Measurements from ENCODE around the gene PNMA8B. TPM values are rescaled to one million over a fixed set of nuclear protein-coding genes. Genes with fewer than 3 reads are reported as not detected.
"Not testable (repeated sequence)": the region's sequence is repeated elsewhere in the genome, so short reads cannot be mapped to it uniquely, and the experiment has no call there.

The PNMA8B gene, protein sequence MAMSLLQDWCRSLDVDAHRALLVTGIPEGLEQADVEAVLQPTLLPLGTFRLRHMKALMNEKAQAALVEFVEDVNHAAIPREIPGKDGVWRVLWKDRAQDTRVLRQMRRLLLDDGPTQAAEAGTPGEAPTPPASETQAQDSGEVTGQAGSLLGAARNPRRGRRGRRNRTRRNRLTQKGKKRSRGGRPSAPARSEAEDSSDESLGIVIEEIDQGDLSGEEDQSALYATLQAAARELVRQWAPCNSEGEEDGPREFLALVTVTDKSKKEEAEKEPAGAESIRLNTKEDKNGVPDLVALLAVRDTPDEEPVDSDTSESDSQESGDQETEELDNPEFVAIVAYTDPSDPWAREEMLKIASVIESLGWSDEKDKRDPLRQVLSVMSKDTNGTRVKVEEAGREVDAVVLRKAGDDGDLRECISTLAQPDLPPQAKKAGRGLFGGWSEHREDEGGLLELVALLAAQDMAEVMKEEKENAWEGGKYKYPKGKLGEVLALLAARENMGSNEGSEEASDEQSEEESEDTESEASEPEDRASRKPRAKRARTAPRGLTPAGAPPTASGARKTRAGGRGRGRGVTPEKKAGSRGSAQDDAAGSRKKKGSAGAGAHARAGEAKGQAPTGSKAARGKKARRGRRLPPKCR
- 1 to 10 TPM; 1.5 to 2.5 TPM for total RNA-seq
- long read RNA-seq, full-length matches to known transcripts: 1 of 1 reads
- long read RNA-seq, partial matches to known transcripts: 0 of 1 reads
- long read RNA-seq, other reads (novel, unspliced or antisense): 0 of 1 reads

DNA sequence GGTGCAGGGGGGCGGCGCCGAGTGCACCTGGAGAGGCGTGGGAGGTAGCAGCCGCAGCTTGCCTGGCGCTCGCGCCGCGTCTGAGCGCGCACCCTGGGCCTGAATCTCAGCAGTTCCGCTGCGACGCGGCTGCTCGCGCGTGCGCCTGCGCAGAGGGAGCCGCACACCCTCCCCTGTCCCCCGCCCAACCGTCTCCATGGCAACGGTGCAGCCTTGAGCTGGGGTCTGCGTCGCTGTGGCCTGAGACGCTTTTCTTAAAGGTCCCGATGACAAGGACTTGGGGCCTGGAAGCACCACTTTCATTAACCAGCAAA lies at the start of gene PNMA8B:
PNMA8B (minus strand) TSS at position 82 of the 314 bp plus-strand sequence. CDS start 402 bp downstream, outside the sequence.
- ATAC-seq (peak; percentile 59 to 74), DNase-seq (peak; percentile 74)
- intact Hi-C loops (cut with DNase I): no loop called here

DNA sequence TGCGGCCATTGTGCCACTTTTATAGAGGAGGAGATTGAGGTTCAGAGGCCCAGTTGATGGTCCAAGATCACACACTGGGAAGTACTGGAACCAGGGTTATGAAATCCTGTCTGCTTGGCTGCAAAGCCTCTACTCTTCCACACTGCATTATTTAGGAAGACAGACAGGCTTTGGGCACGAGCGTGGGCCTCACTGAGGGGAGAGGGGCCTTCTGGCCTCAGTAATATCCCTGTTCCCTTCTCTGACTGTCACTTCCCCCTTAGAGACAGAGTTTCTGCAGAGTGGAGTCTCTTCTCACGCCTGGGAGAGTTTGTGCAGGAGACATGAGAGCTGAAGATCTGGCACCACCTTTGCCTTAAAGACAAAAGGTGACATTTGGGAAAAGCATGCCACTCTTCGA lies 49.0 kb upstream of the PNMA8B start:
- no peak for DNase-seq
- intact Hi-C loops (cut with DNase I): no loop called here

DNA sequence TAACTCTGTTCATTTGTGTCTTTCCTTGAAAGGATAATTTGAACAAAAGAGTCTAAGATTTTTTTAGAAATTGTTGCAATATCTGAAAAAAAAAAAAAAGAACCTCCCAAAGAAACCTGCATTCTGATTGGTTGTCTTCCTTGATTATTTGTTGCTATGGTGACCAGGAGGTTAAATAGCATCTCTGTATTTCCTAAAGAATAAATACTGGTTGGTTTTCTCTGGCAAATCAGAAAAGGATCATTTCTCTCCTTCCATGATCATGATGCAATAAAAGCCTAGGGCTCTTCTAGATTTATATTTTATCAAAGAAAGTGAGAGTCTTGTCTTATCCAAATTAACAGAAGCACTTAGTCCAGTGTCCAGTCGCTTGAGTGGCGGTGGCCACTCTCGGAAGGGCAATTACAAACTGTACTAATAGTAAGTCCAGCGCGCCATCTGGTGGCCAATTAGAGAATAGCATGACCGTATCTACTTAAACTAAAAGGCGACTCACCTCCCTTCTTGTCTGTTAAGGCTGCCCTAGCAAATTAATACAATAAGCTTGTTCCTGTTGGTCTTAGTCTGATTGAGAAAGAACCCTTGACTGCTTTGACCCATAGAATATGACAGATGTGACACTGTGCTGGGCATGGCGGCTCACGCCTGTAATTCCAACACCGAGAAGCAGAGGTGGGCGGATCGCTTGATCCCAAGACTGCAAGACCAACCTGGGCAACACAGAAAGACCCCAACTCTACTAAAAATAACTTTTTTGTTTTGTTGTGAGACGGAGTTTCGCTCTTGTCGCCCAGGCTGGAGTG lies 47.0 kb upstream of the PNMA8B start:
- DNase-seq (peak; percentile 94), ATAC-seq (peak; percentile 85 to 91)
- intact Hi-C loops (cut with DNase I): no loop called here

More for the DNA sequence above, 49.0 kb upstream of the PNMA8B start:
- ATAC-seq: no peak

DNA sequence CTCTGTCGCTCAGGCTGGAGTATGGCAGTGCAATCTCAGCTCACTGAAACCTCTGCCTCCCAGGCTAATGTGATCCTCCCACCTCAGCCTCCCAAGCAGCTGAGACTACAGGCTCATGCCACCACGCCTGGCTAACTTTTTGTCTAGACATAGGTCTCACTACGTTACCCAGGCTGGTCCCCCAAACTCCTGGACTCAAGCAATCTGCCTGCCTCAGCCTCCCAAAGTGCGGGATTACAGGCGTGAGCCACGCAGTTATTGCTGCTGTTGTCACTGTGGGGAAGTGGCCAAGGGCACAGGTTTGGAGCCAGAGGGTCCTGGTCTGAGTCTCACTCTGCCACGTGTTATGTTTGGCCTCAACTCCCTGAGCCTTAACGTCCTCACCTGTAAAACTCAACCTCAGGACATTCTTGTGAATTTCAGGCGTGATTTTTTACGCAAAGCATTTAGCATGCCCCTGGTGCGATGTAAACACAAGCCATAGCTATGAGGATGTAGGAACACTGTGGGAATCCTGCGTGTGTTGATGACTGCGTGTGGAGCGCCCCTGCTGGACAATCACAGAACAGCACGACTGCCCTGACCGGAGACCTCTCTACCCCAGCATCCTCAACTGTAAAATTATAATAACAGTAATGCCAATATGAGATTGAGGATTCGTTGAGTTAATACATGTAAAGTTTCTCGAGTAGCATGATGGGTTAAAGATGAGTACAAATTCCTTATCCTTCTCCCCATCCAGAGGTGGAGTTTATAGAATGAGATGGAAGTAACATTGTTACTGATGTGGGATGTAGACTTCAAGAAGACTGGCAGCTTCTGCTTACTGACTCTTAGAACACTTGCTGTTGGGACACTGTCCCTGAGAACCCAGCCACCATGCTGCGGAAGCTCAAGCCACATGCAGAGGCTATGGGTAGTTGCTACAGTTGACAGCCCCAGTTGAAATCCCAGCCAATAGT lies 41.8 kb upstream of the PNMA8B start:
- peak; percentile 59 for DNase-seq
- intact Hi-C loops (cut with DNase I): no loop called here
- ATAC-seq: peak in 1 of 2 donors; percentile 76

DNA sequence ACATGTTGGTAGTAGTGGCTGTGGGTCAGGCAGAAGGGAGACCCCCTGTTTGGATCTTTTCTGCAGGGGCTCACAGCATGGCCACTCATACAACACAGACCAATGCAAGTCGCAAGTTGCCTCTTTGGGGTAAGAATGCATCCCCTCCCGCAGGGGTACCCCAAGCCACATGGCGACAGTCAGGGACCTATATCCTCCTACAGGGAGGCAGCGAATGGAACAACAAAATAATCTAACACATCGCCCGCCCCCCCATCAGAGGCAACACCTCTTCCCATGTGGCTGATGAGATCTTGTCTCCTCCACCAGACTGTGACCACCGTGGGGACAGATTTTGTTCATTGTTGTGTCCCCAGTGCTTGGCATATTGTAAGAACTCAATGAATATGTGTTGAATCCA lies 40.7 kb upstream of the PNMA8B start:
- intact Hi-C loops (cut with DNase I): no loop called here
- no peak for ATAC-seq
- DNase-seq: no peak

DNA sequence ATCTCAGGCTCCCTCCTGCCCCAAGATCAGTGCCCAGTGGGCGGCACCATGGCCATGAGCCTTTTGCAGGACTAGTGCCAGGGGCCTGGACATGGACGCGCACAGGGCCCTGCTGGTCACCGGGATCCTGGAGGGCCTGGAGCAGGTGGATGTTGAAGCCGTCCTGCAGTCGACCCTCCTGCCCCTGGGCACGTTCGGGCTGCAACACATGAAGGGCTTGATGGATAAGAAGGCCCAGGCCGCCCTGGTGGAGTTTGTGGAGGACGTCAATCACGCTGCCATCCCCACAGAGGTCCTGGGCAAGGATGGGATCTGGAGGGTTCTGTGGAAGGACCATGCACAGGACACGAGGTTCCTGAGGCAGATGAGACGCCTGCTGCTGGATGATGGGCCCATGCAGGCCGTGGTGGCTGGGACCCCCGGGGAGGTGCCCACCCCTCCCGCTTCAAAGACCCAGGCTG lies 38.0 kb upstream of the PNMA8B start:
- intact Hi-C loops (cut with DNase I): no loop called here
- no peak for ATAC-seq
- DNase-seq: no peak

DNA sequence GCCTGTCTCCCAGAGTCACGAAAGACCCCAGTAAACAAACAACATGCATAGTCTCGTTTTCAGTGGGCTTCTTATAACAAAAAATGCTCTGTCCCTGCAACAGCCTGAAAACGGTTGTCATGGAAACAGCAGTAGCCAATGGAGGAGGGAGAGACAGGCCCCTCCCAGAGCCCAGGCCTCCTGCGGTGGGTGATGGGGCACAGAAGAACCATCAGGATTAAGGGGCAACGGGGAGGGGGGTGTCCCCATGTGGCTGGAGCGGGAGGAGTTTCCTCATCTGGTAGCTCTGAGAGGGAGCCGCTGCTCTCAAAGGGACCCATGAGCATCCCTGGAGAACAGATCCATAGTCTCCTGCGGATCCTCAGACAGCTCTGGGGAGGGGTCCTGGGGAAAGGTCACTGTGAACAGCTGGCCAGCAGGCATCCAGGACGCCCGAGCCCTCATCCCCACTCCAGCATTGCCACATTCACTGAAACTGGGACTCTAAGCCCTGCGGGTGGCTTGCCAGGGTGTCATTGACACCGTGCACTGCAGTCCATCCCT lies 37.5 kb upstream of the PNMA8B start:
- no peak for ATAC-seq
- intact Hi-C loops (cut with DNase I): no loop called here
- no peak for DNase-seq

DNA sequence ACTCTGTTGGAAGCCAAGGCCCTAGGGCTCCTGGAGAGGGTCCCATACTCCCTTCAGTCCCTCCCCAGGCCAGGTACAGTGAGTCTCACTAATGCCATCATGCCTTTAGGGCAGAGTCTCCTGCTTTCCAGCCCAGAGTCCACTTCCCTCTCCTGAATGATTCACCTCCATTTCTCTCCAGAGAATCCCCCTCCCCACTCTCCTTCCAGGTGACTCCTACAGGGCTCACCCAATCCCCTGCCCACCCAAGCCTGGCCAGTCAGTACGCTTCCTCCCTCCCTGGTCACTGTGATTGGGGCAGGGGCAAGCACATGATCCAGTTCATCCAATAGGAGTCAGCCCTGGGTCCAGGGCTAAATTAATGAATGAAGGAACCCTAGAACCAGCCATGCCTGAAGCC lies 35.0 kb upstream of the PNMA8B start:
- ATAC-seq (peak in 1 of 2 donors; percentile 31), DNase-seq (no peak)
- intact Hi-C loops (cut with DNase I): no loop called here

DNA sequence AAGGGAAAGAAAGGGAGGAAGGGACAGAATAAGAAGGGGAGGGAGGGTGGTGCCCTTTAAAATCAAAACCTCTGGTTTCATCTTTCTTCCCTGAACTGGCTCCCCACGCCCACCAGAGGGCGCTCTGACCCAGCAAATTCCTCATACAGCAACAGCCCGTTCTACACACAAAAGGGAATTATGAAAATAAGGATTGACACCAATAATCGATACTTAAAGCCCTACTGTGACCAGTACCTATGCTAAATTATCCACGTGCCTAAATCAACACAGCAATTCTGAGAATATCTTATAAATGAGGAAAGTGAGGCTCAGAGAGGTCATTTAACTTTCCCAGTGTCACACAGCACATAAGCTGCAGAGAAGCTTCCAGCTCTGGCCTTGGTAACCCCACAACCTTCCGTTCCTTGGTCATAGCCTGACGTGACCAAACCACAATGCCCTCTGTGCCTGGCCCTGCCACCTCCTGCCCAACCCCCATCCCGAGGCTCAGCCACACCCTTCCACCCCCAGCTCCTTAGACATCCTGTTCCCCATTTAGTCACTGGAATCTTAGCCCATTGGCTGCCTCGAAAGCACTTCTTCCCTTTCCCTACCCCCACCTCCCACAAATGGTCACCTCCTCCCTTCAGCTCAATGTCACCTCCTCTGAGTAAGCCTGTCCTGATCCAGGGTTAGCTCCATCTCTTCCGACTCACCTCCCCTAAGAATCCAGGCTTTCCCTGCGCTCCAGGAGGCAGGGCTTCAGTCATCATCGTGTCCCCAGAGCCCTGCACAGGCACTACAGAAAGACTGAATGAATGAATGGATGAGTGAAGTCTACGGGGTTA lies 34.2 kb upstream of the PNMA8B start:
- ATAC-seq: peak; percentile 61 to 83
- intact Hi-C loops (cut with DNase I): no loop called here

DNA sequence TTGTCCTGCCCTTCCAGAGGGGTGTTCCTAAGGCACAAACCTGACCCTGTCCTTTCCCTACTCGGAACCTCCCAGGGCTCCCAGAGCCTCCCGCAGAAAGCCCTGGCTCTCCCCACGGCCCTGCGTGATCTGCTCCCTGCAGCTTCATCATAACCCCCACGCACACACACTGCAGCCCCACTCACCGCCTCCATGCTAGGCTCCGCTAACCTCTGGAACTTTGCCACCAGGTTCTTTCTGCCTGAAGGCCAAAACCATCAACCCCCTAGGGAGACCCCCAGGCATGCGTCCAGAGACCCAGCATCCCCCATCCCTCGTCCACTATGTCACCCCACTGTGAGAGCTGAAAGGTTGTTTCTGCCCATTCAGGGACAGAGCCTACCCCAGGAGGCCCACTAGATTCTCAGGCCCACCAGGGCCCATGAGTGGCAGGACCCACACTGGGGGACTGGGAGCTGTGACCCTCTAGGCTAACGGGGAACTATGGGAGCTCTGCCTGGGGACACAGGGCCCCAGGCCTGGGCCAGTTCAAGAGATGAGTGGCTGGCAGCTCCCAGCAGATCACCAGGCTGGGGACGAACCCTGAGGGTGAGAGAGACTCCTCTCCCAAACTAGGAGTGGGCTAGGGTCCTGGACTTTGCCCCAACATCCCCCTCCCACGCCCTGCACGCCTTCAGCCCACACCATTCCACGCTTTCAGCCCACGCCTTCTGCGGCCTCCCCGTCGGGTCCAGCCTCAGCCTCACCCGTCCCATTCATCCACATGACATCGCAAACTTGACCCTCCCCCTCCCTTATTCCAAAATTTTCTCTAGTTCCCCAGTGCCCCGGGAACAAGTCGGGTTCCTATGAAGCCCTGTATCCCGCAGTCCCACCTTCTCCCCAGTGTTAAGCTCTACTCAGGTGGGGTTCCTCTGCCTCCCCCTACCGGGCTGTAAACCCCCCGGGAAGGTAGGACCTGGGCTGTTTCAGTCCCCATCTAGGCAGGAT lies 33.2 kb upstream of the PNMA8B start:
- intact Hi-C loops (cut with DNase I): no loop called here
- no peak for DNase-seq

More for the DNA sequence above, 34.2 kb upstream of the PNMA8B start:
- DNase-seq: peak; percentile 71

DNA sequence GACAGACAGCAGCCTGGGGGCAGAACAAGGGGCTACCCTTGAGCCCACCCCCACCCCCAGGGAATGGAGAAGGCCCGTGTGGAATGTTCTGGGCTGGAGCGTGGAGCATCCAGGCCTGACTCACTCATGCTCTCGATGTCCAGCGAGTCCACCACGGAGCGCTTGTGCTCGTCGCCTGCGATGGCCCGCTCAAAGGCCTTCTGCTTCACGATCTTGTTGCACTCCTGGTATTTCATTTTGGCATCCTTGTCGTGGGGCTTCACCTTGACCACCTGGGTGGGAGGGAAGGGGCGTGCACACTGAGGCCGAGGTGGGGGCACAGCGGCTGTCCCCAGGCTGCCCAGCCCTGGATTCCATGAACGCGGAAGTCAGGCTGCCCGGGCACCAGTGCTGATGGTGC lies 31.1 kb upstream of the PNMA8B start:
- DNase-seq; ATAC-seq; intact Hi-C loops (cut with DNase I): not testable (repeated sequence)

More for the DNA sequence above, 33.2 kb upstream of the PNMA8B start:
- no peak for ATAC-seq

DNA sequence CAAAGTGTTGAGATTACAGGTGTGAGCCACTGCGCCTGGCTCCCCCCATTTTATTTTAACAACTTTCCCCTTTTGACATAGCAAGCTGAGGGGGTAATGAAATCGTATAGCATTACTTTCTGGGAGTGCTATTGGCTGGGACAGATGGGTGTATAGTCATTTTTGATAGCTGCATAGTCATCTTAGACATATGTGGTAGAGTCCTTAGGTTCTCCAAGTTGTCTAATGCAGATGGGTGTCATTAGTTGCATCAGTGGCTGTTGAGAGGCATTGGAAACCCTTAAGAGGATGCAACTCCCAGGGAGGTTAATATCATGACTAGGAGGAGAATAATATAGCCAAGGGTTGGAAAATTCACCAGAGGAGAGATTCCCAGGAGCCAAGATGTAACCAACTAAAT lies 28.6 kb upstream of the PNMA8B start:
- ATAC-seq: no peak
- intact Hi-C loops (cut with DNase I): no loop called here
- DNase-seq: no peak

DNA sequence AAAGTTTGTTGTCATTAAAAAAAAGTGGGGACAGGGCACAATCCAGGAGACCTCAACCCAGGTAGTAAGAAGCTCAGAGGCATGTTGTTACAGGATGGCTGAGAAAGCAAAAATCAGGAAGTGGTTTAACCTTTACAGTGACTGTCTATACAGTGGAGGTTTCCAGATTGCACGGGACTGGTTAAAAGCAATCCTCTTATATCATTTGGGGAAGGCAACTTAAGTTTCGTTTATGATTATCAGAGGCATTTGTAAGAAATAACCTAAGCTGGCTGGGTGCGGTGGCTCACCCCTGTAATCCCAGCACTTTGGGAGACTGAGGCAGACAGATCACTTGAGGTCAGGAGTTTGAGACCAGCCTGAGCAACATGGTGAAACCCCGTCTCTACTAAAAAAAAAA lies 27.3 kb upstream of the PNMA8B start:
- intact Hi-C loops (cut with DNase I); DNase-seq; ATAC-seq: not testable (repeated sequence)

DNA sequence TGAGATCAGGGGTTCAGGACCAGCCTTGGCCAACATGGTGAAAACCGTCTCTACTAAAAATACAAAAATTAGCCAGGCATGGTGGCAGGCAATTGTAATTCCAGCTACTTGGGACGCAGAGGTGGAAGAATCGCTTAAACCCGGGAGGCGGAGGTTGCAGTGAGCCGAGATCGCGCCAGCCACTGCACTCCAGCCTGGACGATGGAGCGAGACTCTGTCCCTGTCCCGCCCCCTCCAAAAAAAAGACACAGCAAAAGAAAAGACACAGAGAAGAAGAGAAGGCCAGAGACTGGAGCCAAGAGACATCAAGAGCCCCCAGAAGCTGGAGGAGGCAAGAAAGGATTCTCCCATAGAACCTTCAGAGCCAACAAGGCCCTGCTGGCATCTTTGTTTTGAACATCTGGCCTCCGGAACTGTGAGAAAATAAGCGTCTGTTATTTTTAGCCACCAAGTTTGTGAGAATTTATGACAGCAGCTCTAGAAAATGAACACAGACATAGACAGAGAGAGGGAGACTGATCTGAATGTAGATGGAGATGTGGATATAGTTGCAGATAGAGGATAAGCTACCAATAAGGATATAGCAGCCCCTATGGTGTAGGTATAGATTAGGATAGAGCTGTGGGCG lies 25.7 kb upstream of the PNMA8B start:
- DNase-seq (no peak), ATAC-seq (no peak)
- intact Hi-C loops (cut with DNase I): no loop called here

DNA sequence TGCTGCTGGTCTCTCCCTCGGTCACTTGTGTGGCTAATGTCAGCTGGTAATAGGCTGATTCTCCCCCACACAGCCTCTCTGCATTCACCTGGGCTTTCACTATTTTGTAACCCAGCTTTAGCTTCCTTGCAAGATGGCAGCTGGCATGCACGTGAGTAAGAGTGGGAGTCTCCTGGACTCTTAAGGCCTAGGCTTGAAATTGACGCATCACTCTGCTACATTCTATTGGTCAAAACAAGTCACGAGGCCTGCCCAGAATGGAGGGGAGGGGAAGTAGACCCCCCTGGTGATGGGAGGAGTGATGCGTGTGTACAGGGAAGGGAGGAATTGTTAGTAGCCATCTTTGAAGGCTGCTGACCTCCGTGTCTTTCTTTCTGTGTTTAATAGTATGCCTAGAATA lies 24.9 kb upstream of the PNMA8B start:
- DNase-seq (no peak), ATAC-seq (no peak)
- intact Hi-C loops (cut with DNase I): no loop called here

DNA sequence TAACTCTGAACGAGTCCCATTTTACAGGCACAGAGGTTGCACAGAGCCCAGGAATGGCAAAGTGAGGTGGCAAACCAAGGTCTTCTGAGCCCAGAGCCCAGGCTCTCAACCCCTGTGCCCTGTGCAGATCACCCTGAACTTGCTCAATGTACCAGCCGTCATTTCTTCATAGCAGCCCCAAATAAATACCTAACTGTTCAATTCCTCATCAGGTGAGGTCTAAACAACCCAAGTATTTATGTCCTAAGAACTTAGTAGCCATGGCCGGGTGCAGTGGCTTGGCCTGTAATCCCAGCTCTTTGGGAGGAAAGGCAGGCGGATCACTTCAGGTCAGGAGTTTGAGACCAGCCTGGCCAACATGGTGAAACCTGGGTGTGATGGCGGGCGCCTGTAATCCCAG lies 21.8 kb upstream of the PNMA8B start:
- intact Hi-C loops (cut with DNase I): loop anchor here in 1 of 2 donors (10.0 kb wide), 1 partner anchor 233 kb away; no protein-coding TSS in a partner anchor
- no peak for DNase-seq
- ATAC-seq: no peak

All from left cardiac atrium (tissue), 4 donors.